Adrenal gland (tissue), 12 donors: ENCODE measurements around the gene GALNTL6. TPM values are rescaled to one million over a fixed set of nuclear protein-coding genes. Genes with fewer than 3 reads are reported as not detected.
"Not testable (repeated sequence)": the region's sequence is repeated elsewhere in the genome, so short reads cannot be mapped to it uniquely, and the experiment has no call there.

Source experiments
- DNase-seq, 7 donors: peaks; one replicate each; pipeline ENCODE4 v3.0.0-alpha.2; 2019 to 2020
- H3K27ac ChIP-seq, 5 donors: fragments of 200-600 bp; sonication (generic) in 4 of 5; 1 replicate in 3 of 5; 2 replicates in 2 of 5; pipeline versions ENCODE4 v1.5.1 to v1.8.0; 2016 to 2020; ENCODE audit warnings: mild to moderate bottlenecking in 1 of 5
- H3K27me3 ChIP-seq: fragments of 200-600 bp; 2 replicates; pipeline ENCODE4 v1.8.0; 2021
- H3K36me3 ChIP-seq, 2 donors: fragments of 200-600 bp; replicated peaks in 1 of 2; 1 replicate in 1 of 2; 2 replicates in 1 of 2; pipeline versions ENCODE4 v1.5.1 to v1.8.0; 2018 to 2022
- H3K4me1 ChIP-seq, 2 donors: fragments of 200-600 bp; replicated peaks in 1 of 2; 1 replicate in 1 of 2; 2 replicates in 1 of 2; pipeline versions ENCODE4 v1.5.1 to v1.8.0; 2018 to 2021
- H3K4me3 ChIP-seq, 4 donors: fragments of 200-600 bp; sonication (generic) in 3 of 4; one replicate each; pipeline ENCODE4 v1.5.1; 2016 to 2018
- H3K9me3 ChIP-seq, 3 donors: fragments of 200-600 bp; sonication (generic) in 1 of 3; replicated peaks in 1 of 3; 1 replicate in 2 of 3; 2 replicates in 1 of 3; pipeline versions ENCODE4 v1.5.1 to v1.8.0; 2016 to 2021
- CTCF ChIP-seq, 6 experiments: fragments of 450-650 bp in 4 of 6; fragments of 200-600 bp in 2 of 6; sonication (generic) in 1 of 6; IDR thresholded peaks; 1 replicate in 5 of 6; 2 replicates in 1 of 6; pipeline versions ENCODE4 v1.5.1 to v1.8.0; 2016 to 2021; ENCODE audit warnings: antibody characterized with exemption in 6 of 6, mild to moderate bottlenecking in 2 of 6, moderate library complexity in 1 of 6
- POLR2A ChIP-seq, 2 donors: fragments of 450-650 bp; IDR thresholded peaks; one replicate each; pipeline ENCODE4 v1.6.1; 2017; ENCODE audit warnings: antibody characterized with exemption in 2 of 2, mild to moderate bottlenecking in 2 of 2, moderate library complexity in 1 of 2
- WGBS, 4 donors: extraction: QIAGEN DNeasy Blood & Tissue Kit in 2 of 4; methylation state at CpG; one replicate each; pipeline versions ENCODE4 v1.1.5 to v1.1.7; 2013 to 2017; 5-methylcytosine and 5-hydroxymethylcytosine counted together
- intact Hi-C, 2 donors: fragments of 100-400 bp; cut with DNase I; formaldehyde crosslinking; loops; one replicate each; pipeline versions ENCODE4 v1.14.1 to v1.15.0; 2022 to 2023
- polyA plus RNA-seq, 3 donors: library from polyadenylated mRNA; stranded (reverse); fragments of 200-250 nt in 2 of 3; fragments of 350-450 nt in 1 of 3; fragmentation: Illumina TruSeq in 1 of 3; extraction: RNeasy Lipid Tissue Mini Kit (QIAGEN cat#74804) in 1 of 3; gene quantifications; one replicate each; pipeline ENCODE4 v1.2.3, GENCODE V29; 2013 to 2014
- total RNA-seq, 9 donors: library from RNA; depleted of rRNA in 4 of 9; stranded (reverse); fragments of >200 nt in 4 of 9; fragments of 120-200 nt in 1 of 9; fragmentation: NEBNext Ultra II Directional in 1 of 9; extraction: Animal tissue kit (Norgen Biotek cat#: 25700) in 1 of 9; gene quantifications; one replicate each; pipeline versions ENCODE4 v1.1.0 to v1.2.4, GENCODE V29; 2013 to 2023
- donor health status: healthy with polysubstance abuse.
- donor health status: Bipolar disorder and iron deficiency.
- donor health status: DM: yes; HTN: yes; CAD: no.
- donor health status: DM: no; HTN: no; CAD: no.
- donor health status: DM: no; HTN: no; CAD: no.
- donor health status: DM: yes; HTN: yes; CAD: no.

The GALNTL6 gene
- total and polyA plus RNA-seq, 12 donors = 0.10 to 0.96 (median 0.42) TPM; not detected in 1

GRCh38 chr4:172874944-172875343 lies 1061.7 kb downstream of the GALNTL6 start:
- H3K9me3 ChIP-seq = no peaks in the 10 kb centered on the region
- TF ChIP-seq POLR2A (IDR thresholded peaks at IDR 0.05) (no peak), CTCF (IDR thresholded peaks at IDR 0.05) (no peak)
- no peak overlapping the region for H3K4me3 ChIP-seq
- no peak overlapping the region for H3K27ac ChIP-seq
- no peaks in the 10 kb centered on the region for H3K27me3 ChIP-seq
- DNase-seq = no peak
- WGBS, 4 donors = 76 to 87% (median 84%) methylated on average over 3 of the region's 3 CpGs
- intact Hi-C loops = no loop called here
- H3K4me1 ChIP-seq = no peaks in the 10 kb centered on the region
- H3K36me3 ChIP-seq = no peaks in the 10 kb centered on the region

- H3K27me3 ChIP-seq = no peaks in the 10 kb centered on the region
- H3K4me1 ChIP-seq = no peaks in the 10 kb centered on the region
- no peak for TF ChIP-seq POLR2A (IDR thresholded peaks at IDR 0.05)
- intact Hi-C loops = no loop called here
- no peak overlapping the region for H3K4me3 ChIP-seq
- H3K36me3 ChIP-seq = no peaks in the 10 kb centered on the region
- DNase-seq = no peak
- WGBS, 4 donors = 33 to 84% (median 69%) methylated on average over 2 of the region's 2 CpGs
- no peaks in the 10 kb centered on the region for H3K9me3 ChIP-seq
- H3K27ac ChIP-seq = no peak overlapping the region
Measured at GRCh38 chr4:172876394-172876793, 1063.2 kb downstream of the GALNTL6 start.

GRCh38 chr4:172881645-172882044 lies 1068.4 kb downstream of the GALNTL6 start:
- Histone ChIP-seq H3K4me3 (no peak overlapping the region), H3K27me3 (no peaks in the 10 kb centered on the region), H3K4me1 (no peaks in the 10 kb centered on the region), H3K27ac (no peak overlapping the region), H3K36me3 (no peaks in the 10 kb centered on the region), H3K9me3 (no peaks in the 10 kb centered on the region)
- intact Hi-C loops = no loop called here
- TF ChIP-seq CTCF (IDR thresholded peaks at IDR 0.05) = no peak
- TF ChIP-seq POLR2A (IDR thresholded peaks at IDR 0.05) = no peak
- no peak for DNase-seq
- WGBS, 4 donors = 87 to 93% (median 91%) methylated on average over 6 of the region's 6 CpGs

- H3K4me1 ChIP-seq, H3K36me3 ChIP-seq, H3K4me3 ChIP-seq, H3K9me3 ChIP-seq, H3K27me3 ChIP-seq, DNase-seq, H3K27ac ChIP-seq, intact Hi-C loops: not testable (repeated sequence)
- 88 to 97% (median 95%) methylated on average over 3 of the region's 3 CpGs for WGBS, 4 donors
Measured at GRCh38 chr4:172887358-172887757, 1074.2 kb downstream of the GALNTL6 start.

GRCh38 chr4:172887959-172888358 lies 1074.8 kb downstream of the GALNTL6 start:
- 66 to 72% (median 69%) methylated on average over 2 of the region's 2 CpGs for WGBS, 4 donors
- H3K27me3 ChIP-seq = no peaks in the 10 kb centered on the region

More at GRCh38 chr4:172887959-172888358, 1074.8 kb downstream of the GALNTL6 start:
- DNase-seq = no peak
- no peaks in the 10 kb centered on the region for H3K9me3 ChIP-seq
- no peaks in the 10 kb centered on the region for H3K36me3 ChIP-seq
- TF ChIP-seq POLR2A (IDR thresholded peaks at IDR 0.05) (no peak), CTCF (IDR thresholded peaks at IDR 0.05) (no peak)
- H3K27ac ChIP-seq = no peak overlapping the region
- intact Hi-C loops = no loop called here
- H3K4me3 ChIP-seq = no peak overlapping the region
- no peaks in the 10 kb centered on the region for H3K4me1 ChIP-seq
